Neural cell (in vitro differentiated cells): ENCODE results near the gene ECM2.

ENCODE experiments used
- CTCF ChIP-seq: fragments of 450-650 bp; IDR thresholded peaks from 2 replicates; pipeline ENCODE4 v1.5.1; 2014; ENCODE audit warnings: antibody characterized with exemption, mild to moderate bottlenecking, moderate library complexity; ENCODE audit not compliant: poor library complexity, severe bottlenecking
- EP300 ChIP-seq: fragments of 450-650 bp; conservative IDR thresholded peaks from 2 replicates; pipeline ENCODE4 v1.6.1; 2014; ENCODE audit warnings: antibody characterized with exemption, mild to moderate bottlenecking, moderate library complexity; ENCODE audit not compliant: poor library complexity, severe bottlenecking
- EZH2 ChIP-seq: fragments of 200-600, 300-800 bp; shearing (Covaris generic), sonication (generic); IDR thresholded peaks from 2 replicates; pipeline ENCODE4 v1.6.1; 2014; ENCODE audit warnings: antibody characterized with exemption, low read length, borderline replicate concordance, mild to moderate bottlenecking; ENCODE audit not compliant: insufficient read depth, poor library complexity, severe bottlenecking
- POLR2AphosphoS5 ChIP-seq: IDR thresholded peaks from 2 replicates; pipeline ENCODE4 v1.6.1; 2012
- RAD21 ChIP-seq: fragments of 450-650 bp; conservative IDR thresholded peaks from 2 replicates; pipeline ENCODE4 v1.6.1; 2014; ENCODE audit warnings: antibody characterized with exemption, mild to moderate bottlenecking, moderate library complexity
- REST ChIP-seq: IDR thresholded peaks from 2 replicates; pipeline ENCODE4 v1.6.1; 2012; ENCODE audit warnings: borderline replicate concordance
- TAF1 ChIP-seq: IDR thresholded peaks from 2 replicates; pipeline ENCODE4 v1.6.1; 2012; ENCODE audit warnings: low read depth

GRCh38 chr9:92522983-92523970 is 12.5 kb downstream of the ECM2 start:
- TF ChIP-seq REST = no peak
- TF ChIP-seq CTCF = no peak
- TF ChIP-seq POLR2AphosphoS5 = no peak
- TF ChIP-seq RAD21 = no peak
- TF ChIP-seq EZH2 = no peak
- no peak for TF ChIP-seq EP300
- no peak for TF ChIP-seq TAF1
